GM21717 (cell line): ENCODE data around the gene GJD4.

Source experiments
- ATAC-seq: cut with Tn5 transposase; IDR thresholded peaks from one replicate; pipeline ENCODE4 v1.9.1; 2021; ENCODE audit warnings: mild to moderate bottlenecking, moderate library complexity; ENCODE audit not compliant: unreplicated experiment

GJD4 gene

GRCh38 chr10:35650894-35651293 lies 45.8 kb downstream of the GJD4 start:
- no peak for ATAC-seq

- no peak for ATAC-seq
Measured at GRCh38 chr10:35652824-35653223, 47.7 kb downstream of the GJD4 start.

GRCh38 chr10:35657621-35658020 lies 52.5 kb downstream of the GJD4 start:
- ATAC-seq = no peak
